GM10847 (cell line): Measurements from ENCODE around the gene ANKRD52.

Source experiments
- POLR2A ChIP-seq: IDR thresholded peaks from 2 replicates; pipeline ENCODE4 v1.6.1; 2011; ENCODE audit not compliant: insufficient read length; ENCODE audit errors: extremely low read depth

The ANKRD52 gene

DNA sequence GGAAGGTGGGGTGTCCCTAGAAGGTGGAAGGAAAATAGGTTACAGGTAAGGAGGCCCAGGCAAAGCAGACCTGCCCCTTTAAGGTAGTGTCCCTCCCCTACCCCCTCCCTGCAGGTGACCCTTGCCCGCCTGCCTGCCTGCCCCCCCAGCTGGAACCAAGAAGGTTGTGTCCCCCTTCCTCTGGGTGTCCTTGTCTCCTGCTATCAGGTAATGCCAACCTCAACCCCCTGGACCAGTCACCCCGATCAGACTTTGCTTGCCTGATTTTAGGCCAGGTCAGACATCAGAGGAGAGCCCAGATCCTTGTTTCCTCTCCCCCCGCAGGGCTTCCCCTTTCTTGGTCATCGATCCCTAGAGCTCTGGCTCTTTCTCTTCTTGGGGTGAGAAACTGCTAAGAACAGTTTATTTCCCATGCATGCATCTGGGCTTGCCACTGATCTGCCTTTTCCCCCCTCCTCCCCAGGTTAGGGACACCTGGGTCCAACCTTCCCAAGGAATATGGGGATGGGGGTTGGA lies 28.2 kb downstream of the ANKRD52 start, which contains the start of gene SLC39A5:
Gene SLC39A5 (plus strand): TSS at position 136 of the 516 bp plus-strand sequence. CDS start 1,224 bp downstream, outside the sequence.
- no peak for TF ChIP-seq POLR2A

DNA sequence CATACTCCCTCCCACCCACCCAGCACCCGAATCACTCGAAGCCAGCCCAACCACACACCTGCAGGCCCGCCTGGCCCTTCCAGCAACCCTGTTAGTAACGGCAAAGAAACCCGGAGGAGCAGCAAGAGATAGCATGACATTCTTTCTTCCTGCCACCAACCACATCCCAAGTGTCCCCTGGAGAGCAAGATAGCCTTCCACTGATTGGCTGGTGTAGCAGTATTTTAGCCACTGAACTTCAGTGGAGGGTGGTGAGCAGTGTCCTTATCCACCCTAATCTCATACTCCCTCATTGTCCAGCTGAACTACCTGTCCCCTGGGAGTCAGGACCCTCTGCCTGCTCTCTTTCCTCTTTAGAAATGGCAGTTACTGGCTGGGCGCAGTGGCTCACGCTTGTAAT lies 29.1 kb downstream of the ANKRD52 start:
- no peak for TF ChIP-seq POLR2A

DNA sequence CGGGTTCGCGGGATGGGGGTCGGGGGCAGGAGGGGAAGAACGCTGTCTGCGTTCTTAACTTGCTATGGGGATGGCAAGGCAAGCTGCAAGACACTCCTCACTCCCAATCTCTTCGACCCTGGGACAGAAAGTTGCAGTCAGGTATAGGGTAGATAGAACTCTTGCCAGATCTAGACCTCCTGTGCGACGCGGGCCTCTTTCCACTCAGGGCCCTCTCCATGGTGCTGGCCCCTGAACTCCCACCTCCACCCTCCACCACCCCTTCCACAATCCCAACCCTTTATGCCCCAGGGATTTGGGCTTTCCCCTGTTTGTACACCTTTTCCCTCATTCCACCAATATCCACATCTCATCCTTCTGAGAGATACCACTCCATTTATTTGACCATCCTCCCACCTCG lies 33.2 kb downstream of the ANKRD52 start:
- no peak for TF ChIP-seq POLR2A

DNA sequence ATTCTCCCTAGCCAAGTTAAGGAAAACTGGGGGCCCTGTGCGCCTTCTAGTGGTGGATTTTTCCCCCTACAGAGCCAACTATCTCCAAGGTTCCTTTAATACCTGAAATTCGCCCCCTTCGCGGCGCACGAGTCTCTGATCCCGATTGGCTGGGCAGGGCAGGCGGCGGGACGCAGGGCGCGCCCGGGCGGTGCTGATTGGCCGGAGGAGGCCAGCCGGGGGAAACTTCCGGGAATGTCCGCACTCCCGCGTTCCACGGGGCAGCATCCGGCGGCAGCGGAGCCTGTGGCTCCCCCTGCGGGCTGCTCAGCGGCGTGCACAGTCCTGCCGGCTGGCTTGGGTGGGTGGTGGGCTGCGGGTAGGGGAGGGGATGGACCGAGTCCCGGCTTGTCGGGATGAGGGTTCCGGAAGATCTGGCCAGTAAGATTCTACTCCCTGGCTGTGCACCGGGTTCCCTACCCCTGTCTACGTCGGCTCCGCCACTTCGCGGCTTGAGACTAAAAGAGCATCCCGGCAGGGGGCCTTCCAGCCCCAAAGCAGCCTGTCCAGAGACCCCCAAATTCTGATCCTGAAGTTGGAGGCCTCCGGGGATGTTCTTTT lies 34.0 kb downstream of the ANKRD52 start, which contains the start of gene NABP2:
Gene NABP2 (plus strand): TSS at position 241 of the 600 bp plus-strand sequence. CDS start 515 bp downstream, outside the sequence.
- peak; percentile 56 for TF ChIP-seq POLR2A

- TF ChIP-seq POLR2A, result no peak
Measured at GRCh38 chr12:56223571-56224101, 34.5 kb downstream of the ANKRD52 start.

DNA sequence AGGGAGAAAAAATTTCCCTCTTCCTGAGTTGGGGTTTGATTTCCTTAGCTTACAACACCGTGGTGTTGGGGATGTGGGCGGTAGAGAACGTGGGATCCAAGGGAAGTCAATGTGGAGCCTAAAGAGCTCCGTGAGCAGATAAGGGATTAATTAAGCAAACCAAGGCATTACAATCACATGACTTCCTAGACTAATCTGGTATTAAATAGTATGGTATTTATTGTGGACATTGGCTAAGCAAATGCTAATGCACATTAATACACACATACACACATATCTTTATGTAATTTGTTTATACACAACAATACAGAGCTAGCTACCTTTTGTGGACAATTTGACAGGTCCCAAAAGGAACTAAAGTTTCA lies 35.7 kb downstream of the ANKRD52 start:
- no peak for TF ChIP-seq POLR2A

DNA sequence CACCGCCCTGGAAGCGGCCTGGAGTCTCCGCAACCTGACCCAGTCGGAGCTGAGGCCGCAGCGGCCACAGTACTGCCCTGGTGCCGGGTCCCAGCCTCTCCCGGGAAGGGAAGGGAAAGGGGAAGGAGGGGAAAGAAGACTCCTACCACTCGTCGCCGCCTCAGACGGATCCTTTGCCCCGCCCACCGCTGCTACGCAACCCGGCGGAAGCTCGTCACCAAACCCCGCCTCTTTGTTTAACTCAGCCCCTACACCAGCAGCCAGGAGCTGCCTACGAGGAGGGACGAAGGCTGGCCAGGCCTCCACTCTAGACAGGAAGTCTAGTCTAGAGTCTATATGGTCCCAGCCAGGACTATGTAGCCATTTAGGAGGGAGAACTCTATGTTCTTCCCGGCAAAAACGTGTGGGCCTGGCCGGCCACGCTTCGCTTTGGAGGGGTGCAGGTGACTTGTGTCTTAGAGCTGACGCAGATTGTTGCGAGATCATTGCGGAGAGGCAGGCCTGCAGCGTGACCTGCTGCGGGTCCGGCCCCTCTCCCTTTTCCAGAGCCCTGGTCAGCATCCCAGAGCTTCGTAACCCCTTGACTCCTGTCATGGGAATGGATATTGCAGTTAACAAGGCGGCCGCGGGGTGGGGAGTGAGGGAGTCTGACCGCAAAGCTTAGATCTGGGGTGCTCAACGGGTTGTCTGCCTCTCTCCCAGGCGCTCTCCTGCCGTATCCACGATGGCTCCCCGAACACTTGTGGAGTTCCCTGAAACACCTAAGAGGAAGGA lies 36.2 kb downstream of the ANKRD52 start, which contains the start of gene RNF41:
Gene RNF41 (minus strand): TSS at position 166 of the 774 bp plus-strand sequence. CDS start 7,875 bp downstream, outside the sequence.
- peak; percentile 84 for TF ChIP-seq POLR2A

GRCh38 chr12:56221232-56221756 lies 36.9 kb downstream of the ANKRD52 start:
- TF ChIP-seq POLR2A, result no peak

- TF ChIP-seq POLR2A, result no peak
Measured at GRCh38 chr12:56220611-56221231, 37.5 kb downstream of the ANKRD52 start.

DNA sequence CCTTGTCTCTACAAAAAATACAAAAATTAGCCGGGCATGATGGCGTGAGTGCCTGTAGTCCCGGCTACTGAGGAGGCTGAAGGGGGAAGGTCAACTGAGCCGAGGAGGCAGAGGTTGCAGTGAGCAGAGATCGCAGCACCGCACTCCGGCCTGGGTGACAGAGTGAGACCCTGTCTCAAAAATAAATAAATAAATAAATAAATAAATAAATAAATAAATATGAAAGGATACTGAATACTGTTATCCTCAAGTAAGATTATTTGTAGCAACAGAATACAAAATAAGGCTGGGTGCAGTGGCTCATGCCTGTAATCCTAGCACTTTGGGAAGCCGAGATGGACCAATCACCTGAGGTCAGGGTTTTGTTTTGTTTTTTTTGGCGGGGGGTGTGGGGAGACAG lies 38.3 kb downstream of the ANKRD52 start:
- no peak for TF ChIP-seq POLR2A

- TF ChIP-seq POLR2A, result no peak
Measured at GRCh38 chr12:56216461-56216860, 41.7 kb downstream of the ANKRD52 start.

DNA sequence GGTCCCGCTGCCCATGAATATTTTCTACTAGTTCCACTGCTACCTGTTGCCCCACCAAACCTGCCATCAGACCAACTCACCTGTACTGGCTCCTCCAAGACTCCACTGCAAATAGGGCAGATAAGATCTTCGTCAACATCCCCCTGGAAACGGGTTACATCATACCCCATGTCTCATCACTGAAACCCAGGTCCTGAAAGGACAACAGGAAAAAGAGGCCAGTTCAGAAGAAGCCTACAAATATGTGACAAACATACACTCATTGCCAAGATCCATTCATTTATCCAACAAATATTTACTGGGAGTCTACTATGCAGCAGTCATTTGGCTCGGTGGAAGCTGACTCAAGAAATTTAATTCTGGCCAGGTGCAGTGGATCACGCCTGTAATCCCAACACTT lies 44.3 kb downstream of the ANKRD52 start:
- TF ChIP-seq POLR2A, result no peak

GRCh38 chr12:56212361-56212760 lies 45.8 kb downstream of the ANKRD52 start:
- no peak for TF ChIP-seq POLR2A

GRCh38 chr12:56208006-56208405 lies 50.2 kb downstream of the ANKRD52 start:
- no peak for TF ChIP-seq POLR2A
